ENCODE data around the gene ATXN7L2.

The ATXN7L2 gene

GRCh38 chr1:109468061-109468460 lies 15.6 kb upstream of the ATXN7L2 start:
- no peak overlapping the region for H3K9ac ChIP-seq (ENCODE audit: low read length)
- H3K27me3 ChIP-seq (ENCODE audit: low read length): no peaks in the 10 kb centered on the region
- no peaks in the 10 kb centered on the region for H4K20me1 ChIP-seq (ENCODE audit: low read depth, low read length)
- H3K27ac ChIP-seq (ENCODE audit: low read depth, low read length): no peak overlapping the region
- no peaks in the 10 kb centered on the region for H3K9me3 ChIP-seq (ENCODE audit: insufficient read depth, low read length)
- no peak overlapping the region for H3K4me3 ChIP-seq (ENCODE audit: insufficient read depth, low read length, poor library complexity, severe bottlenecking)
- no peaks in the 10 kb centered on the region for H3F3A ChIP-seq (ENCODE audit: insufficient read depth)
- no peak for TF ChIP-seq EZH2phosphoT487 (conservative IDR thresholded peaks at IDR 0.05; ENCODE audit: low read length)
- TF ChIP-seq, protein P1, sequence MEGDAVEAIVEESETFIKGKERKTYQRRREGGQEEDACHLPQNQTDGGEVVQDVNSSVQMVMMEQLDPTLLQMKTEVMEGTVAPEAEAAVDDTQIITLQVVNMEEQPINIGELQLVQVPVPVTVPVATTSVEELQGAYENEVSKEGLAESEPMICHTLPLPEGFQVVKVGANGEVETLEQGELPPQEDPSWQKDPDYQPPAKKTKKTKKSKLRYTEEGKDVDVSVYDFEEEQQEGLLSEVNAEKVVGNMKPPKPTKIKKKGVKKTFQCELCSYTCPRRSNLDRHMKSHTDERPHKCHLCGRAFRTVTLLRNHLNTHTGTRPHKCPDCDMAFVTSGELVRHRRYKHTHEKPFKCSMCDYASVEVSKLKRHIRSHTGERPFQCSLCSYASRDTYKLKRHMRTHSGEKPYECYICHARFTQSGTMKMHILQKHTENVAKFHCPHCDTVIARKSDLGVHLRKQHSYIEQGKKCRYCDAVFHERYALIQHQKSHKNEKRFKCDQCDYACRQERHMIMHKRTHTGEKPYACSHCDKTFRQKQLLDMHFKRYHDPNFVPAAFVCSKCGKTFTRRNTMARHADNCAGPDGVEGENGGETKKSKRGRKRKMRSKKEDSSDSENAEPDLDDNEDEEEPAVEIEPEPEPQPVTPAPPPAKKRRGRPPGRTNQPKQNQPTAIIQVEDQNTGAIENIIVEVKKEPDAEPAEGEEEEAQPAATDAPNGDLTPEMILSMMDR (IDR thresholded peaks at IDR 0.05; ENCODE audit: insufficient read depth, low read length, poor library complexity, severe bottlenecking): no peak
- no peaks in the 10 kb centered on the region for H3K36me3 ChIP-seq (ENCODE audit: low read length)
- H3K4me2 ChIP-seq (ENCODE audit: low read depth, low read length, poor library complexity, severe bottlenecking): no peak overlapping the region
- no peaks in the 10 kb centered on the region for H3K9me2 ChIP-seq (replicated peaks; ENCODE audit: insufficient read depth, low read length)
- H3K79me2 ChIP-seq (ENCODE audit: insufficient read depth, low read length): no peaks in the 10 kb centered on the region
- H2AFZ ChIP-seq (ENCODE audit: low read depth, low read length, severe bottlenecking): no peak overlapping the region

DNA sequence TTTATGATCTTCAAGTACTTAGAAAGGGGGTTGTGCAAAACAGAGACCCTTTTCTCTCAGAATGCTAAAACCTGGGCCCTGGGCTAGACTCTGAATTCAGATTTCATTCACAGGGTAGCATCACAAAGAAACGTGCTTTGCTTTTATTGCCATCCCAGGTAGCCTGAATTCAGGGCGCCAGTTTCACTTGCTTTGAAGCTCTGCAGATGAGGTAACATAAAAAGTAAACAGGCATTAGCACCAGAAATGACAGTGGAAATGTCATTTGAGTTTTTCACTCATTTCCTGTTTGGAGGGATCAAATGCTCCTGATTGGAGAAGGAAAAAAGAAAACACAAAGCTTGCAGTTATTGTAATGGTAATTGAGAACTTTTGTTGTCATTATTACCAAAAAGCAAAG lies 14.8 kb upstream of the ATXN7L2 start:
- H3K9ac ChIP-seq (ENCODE audit: low read length): no peak overlapping the region
- H3K27me3 ChIP-seq (ENCODE audit: low read length): no peaks in the 10 kb centered on the region
- H2AFZ ChIP-seq (ENCODE audit: low read depth, low read length, severe bottlenecking): no peak overlapping the region
- no peaks in the 10 kb centered on the region for H3K9me2 ChIP-seq (replicated peaks; ENCODE audit: insufficient read depth, low read length)
- TF ChIP-seq, protein P1 (IDR thresholded peaks at IDR 0.05; ENCODE audit: insufficient read depth, low read length, poor library complexity, severe bottlenecking): no peak
- TF ChIP-seq EZH2phosphoT487 (conservative IDR thresholded peaks at IDR 0.05; ENCODE audit: low read length): no peak
- H3K36me3 ChIP-seq (ENCODE audit: low read length): no peaks in the 10 kb centered on the region
- no peak overlapping the region for H3K4me3 ChIP-seq (ENCODE audit: insufficient read depth, low read length, poor library complexity, severe bottlenecking)
- H3K9me3 ChIP-seq (ENCODE audit: insufficient read depth, low read length): no peaks in the 10 kb centered on the region
- H3K4me2 ChIP-seq (ENCODE audit: low read depth, low read length, poor library complexity, severe bottlenecking): no peak overlapping the region
- no peaks in the 10 kb centered on the region for H3F3A ChIP-seq (ENCODE audit: insufficient read depth)
- H3K27ac ChIP-seq (ENCODE audit: low read depth, low read length): no peak overlapping the region
- H4K20me1 ChIP-seq (ENCODE audit: low read depth, low read length): no peaks in the 10 kb centered on the region
- no peaks in the 10 kb centered on the region for H3K79me2 ChIP-seq (ENCODE audit: insufficient read depth, low read length)

DNA sequence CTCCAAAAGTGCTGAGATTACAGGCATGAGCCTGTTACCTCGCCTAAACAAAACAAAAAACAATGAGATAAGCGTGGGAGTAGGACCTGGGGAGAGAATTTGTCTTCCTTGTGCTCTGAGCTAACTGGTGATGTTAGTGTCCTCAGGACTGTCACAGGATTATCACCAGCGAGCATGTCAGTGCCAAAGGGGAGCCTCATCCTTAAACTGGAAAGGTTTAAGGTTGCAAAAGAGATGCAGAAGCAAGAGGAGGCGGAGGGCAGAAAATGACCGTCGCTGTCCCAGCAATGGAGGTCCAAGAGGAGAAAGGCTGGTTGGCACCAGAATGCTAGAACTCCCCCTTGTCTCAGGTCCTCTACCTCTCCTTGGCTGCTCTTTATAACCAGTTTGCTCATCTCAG lies 13.5 kb upstream of the ATXN7L2 start:
- Histone ChIP-seq H2AFZ (ENCODE audit: low read depth, low read length, severe bottlenecking) (no peak overlapping the region), H3K27ac (ENCODE audit: low read depth, low read length) (no peak overlapping the region), H3F3A (ENCODE audit: insufficient read depth) (no peaks in the 10 kb centered on the region), H3K9ac (ENCODE audit: low read length) (no peak overlapping the region), H3K4me2 (ENCODE audit: low read depth, low read length, poor library complexity, severe bottlenecking) (no peak overlapping the region), H4K20me1 (ENCODE audit: low read depth, low read length) (no peaks in the 10 kb centered on the region), H3K9me2 (replicated peaks; ENCODE audit: insufficient read depth, low read length) (no peaks in the 10 kb centered on the region), H3K4me3 (ENCODE audit: insufficient read depth, low read length, poor library complexity, severe bottlenecking) (no peak overlapping the region), H3K36me3 (ENCODE audit: low read length) (no peaks in the 10 kb centered on the region), H3K79me2 (ENCODE audit: insufficient read depth, low read length) (no peaks in the 10 kb centered on the region), H3K27me3 (ENCODE audit: low read length) (no peaks in the 10 kb centered on the region), H3K9me3 (ENCODE audit: insufficient read depth, low read length) (no peaks in the 10 kb centered on the region)
- TF ChIP-seq, protein P1 (IDR thresholded peaks at IDR 0.05; ENCODE audit: insufficient read depth, low read length, poor library complexity, severe bottlenecking): no peak
- no peak for TF ChIP-seq EZH2phosphoT487 (conservative IDR thresholded peaks at IDR 0.05; ENCODE audit: low read length)
